H9 (cell line): ENCODE results near the gene LARP4B. TPM values are rescaled to one million over a fixed set of nuclear protein-coding genes. Genes with fewer than 3 reads are reported as not detected.

Experiments
- DNase-seq: peaks from one replicate; pipeline ENCODE4 v3.0.0-alpha.2; 2017
- H2AFZ ChIP-seq: one replicate; pipeline ENCODE4 v1.6.1; 2013; ENCODE audit warnings: mild to moderate bottlenecking, low read length, control low read depth, moderate library complexity
- H2AK5ac ChIP-seq: 2 replicates; pipeline ENCODE4 v1.6.1; 2013; ENCODE audit warnings: low read length, control low read depth, mixed read lengths; ENCODE audit not compliant: insufficient read length
- H2BK120ac ChIP-seq: one replicate; pipeline ENCODE4 v1.6.1; 2013; ENCODE audit warnings: low read depth, mild to moderate bottlenecking, low read length, control low read depth, inconsistent platforms; ENCODE audit not compliant: poor library complexity, severe bottlenecking
- H2BK12ac ChIP-seq: 2 replicates; pipeline ENCODE4 v1.6.1; 2013; ENCODE audit warnings: low read length, control low read depth, mixed read lengths, low read depth; ENCODE audit not compliant: insufficient read length
- H2BK15ac ChIP-seq: 2 replicates; pipeline ENCODE4 v1.6.1; 2013; ENCODE audit warnings: low read depth, low read length, control low read depth
- H2BK20ac ChIP-seq: one replicate; pipeline ENCODE4 v1.6.1; 2013; ENCODE audit warnings: low read depth, mild to moderate bottlenecking, low read length, control low read depth, inconsistent platforms; ENCODE audit not compliant: poor library complexity, severe bottlenecking
- H2BK5ac ChIP-seq: 2 replicates; pipeline ENCODE4 v1.6.1; 2013; ENCODE audit warnings: low read length, control low read depth, mixed read lengths; ENCODE audit not compliant: insufficient read length
- H3K14ac ChIP-seq: 2 replicates; pipeline ENCODE4 v1.6.1; 2013; ENCODE audit warnings: low read length, control low read depth; ENCODE audit not compliant: insufficient read depth
- H3K18ac ChIP-seq: 2 replicates; pipeline ENCODE4 v1.6.1; 2013; ENCODE audit warnings: low read depth, mild to moderate bottlenecking, mixed read lengths, low read length, control low read depth; ENCODE audit not compliant: insufficient read length
- H3K23ac ChIP-seq: 2 replicates; pipeline ENCODE4 v1.6.1; 2013; ENCODE audit warnings: low read length, control low read depth, mixed read lengths, low read depth; ENCODE audit not compliant: insufficient read length
- H3K23me2 ChIP-seq: 2 replicates; pipeline ENCODE4 v1.6.1; 2013; ENCODE audit warnings: low read depth, mild to moderate bottlenecking, mixed read lengths, low read length, control low read depth; ENCODE audit not compliant: insufficient read length, poor library complexity, severe bottlenecking
- H3K27ac ChIP-seq: 2 replicates; pipeline ENCODE4 v1.5.1; 2013; ENCODE audit warnings: low read length, control low read depth, mixed read lengths, low read depth; ENCODE audit not compliant: insufficient read length
- H3K27me3 ChIP-seq: 2 replicates; pipeline ENCODE4 v1.6.1; 2013; ENCODE audit warnings: low read length, control low read depth, inconsistent platforms; ENCODE audit not compliant: insufficient read depth
- H3K4ac ChIP-seq: 2 replicates; pipeline ENCODE4 v1.6.1; 2013; ENCODE audit warnings: low read depth, mild to moderate bottlenecking, control low read depth, inconsistent platforms, low read length, moderate library complexity
- H3K4me1 ChIP-seq: 2 replicates; pipeline ENCODE4 v1.6.1; 2013; ENCODE audit warnings: low read length, control low read depth, inconsistent platforms; ENCODE audit not compliant: insufficient read depth
- H3K4me2 ChIP-seq: 2 replicates; pipeline ENCODE4 v1.6.1; 2013; ENCODE audit warnings: low read length, control low read depth, mixed read lengths; ENCODE audit not compliant: insufficient read length, insufficient read depth
- H3K56ac ChIP-seq: 2 replicates; pipeline ENCODE4 v1.6.1; 2013; ENCODE audit warnings: low read depth, mild to moderate bottlenecking, mixed read lengths, low read length, control low read depth; ENCODE audit not compliant: insufficient read length
- H3K79me1 ChIP-seq: 2 replicates; pipeline ENCODE4 v1.6.1; 2013; ENCODE audit warnings: low read depth, mild to moderate bottlenecking, moderate library complexity, low read length, control low read depth, inconsistent platforms; ENCODE audit not compliant: insufficient read depth, poor library complexity, severe bottlenecking
- H3K79me2 ChIP-seq: 2 replicates; pipeline ENCODE4 v1.6.1; 2013; ENCODE audit warnings: low read length, control low read depth, inconsistent platforms; ENCODE audit not compliant: insufficient read depth
- H3K9ac ChIP-seq: 2 replicates; pipeline ENCODE4 v1.6.1; 2013; ENCODE audit warnings: low read length, control low read depth, mixed read lengths; ENCODE audit not compliant: insufficient read length; ENCODE audit errors: extremely low read depth
- H3K9me3 ChIP-seq: one replicate; pipeline ENCODE4 v1.6.1; 2013; ENCODE audit warnings: low read depth, low read length, inconsistent platforms; ENCODE audit not compliant: control insufficient read depth
- H3T11ph ChIP-seq: one replicate; pipeline ENCODE4 v1.6.1; 2013; ENCODE audit warnings: mild to moderate bottlenecking, low read length, control low read depth, inconsistent platforms
- H4K20me1 ChIP-seq: one replicate; pipeline ENCODE4 v1.6.1; 2013; ENCODE audit not compliant: control insufficient read depth, insufficient read length, insufficient read depth
- H4K5ac ChIP-seq: 2 replicates; pipeline ENCODE4 v1.6.1; 2013; ENCODE audit warnings: low read depth, mild to moderate bottlenecking, mixed read lengths, low read length, control low read depth; ENCODE audit not compliant: insufficient read length
- H4K8ac ChIP-seq: replicated peaks from 2 replicates; pipeline ENCODE4 v1.6.1; 2013; ENCODE audit warnings: low read length, control low read depth, mixed read lengths, low read depth; ENCODE audit not compliant: insufficient read length
- H4K91ac ChIP-seq: 2 replicates; pipeline ENCODE4 v1.6.1; 2013; ENCODE audit warnings: low read depth, mild to moderate bottlenecking, moderate library complexity, mixed read lengths, low read length, control low read depth; ENCODE audit not compliant: insufficient read length
- H3K27ac Mint-ChIP-seq, 3 experiments: 2 replicates in 2 of 3; 3 replicates in 1 of 3; pipeline ENCODE4 v1.8.0; 2020 to 2021; ENCODE audit warnings: mixed read lengths in 3 of 3, mild to moderate bottlenecking in 1 of 3, moderate library complexity in 1 of 3
- H3K27me3 Mint-ChIP-seq: 2 replicates; pipeline ENCODE4 v1.8.0; 2021; ENCODE audit warnings: low read depth, mild to moderate bottlenecking, moderate library complexity, mixed read lengths
- H3K36me3 Mint-ChIP-seq, 3 experiments: 2 replicates in 2 of 3; 3 replicates in 1 of 3; pipeline ENCODE4 v1.8.0; 2020 to 2021; ENCODE audit warnings: low read depth in 3 of 3, mixed read lengths in 3 of 3; ENCODE audit not compliant: insufficient read depth in 1 of 3
- H3K4me1 Mint-ChIP-seq, 2 experiments: 2 replicates each; pipeline ENCODE4 v1.8.0; 2020; ENCODE audit warnings: mixed read lengths in 2 of 2
- H3K4me3 Mint-ChIP-seq, 2 experiments: 2 replicates in 1 of 2; 3 replicates in 1 of 2; pipeline ENCODE4 v1.8.0; 2020 to 2021; ENCODE audit warnings: mild to moderate bottlenecking in 2 of 2, mixed read lengths in 2 of 2, moderate library complexity in 1 of 2
- H3K9me3 Mint-ChIP-seq, 2 experiments: 2 replicates in 1 of 2; 3 replicates in 1 of 2; pipeline ENCODE4 v1.8.0; 2020; ENCODE audit warnings: mild to moderate bottlenecking in 2 of 2, mixed read lengths in 2 of 2, moderate library complexity in 1 of 2
- CTCF ChIP-seq: fragments of 200-600 bp; sonication (generic); conservative IDR thresholded peaks from 3 replicates; pipeline ENCODE4 v1.8.0; 2021; ENCODE audit warnings: antibody characterized with exemption, mild to moderate bottlenecking
- WGBS: extraction: QIAGEN DNeasy Blood & Tissue Kit; methylation state at CpG from one replicate; pipeline ENCODE4 v1.1.7; 2013; ENCODE audit warnings: missing lambda C conversion rate, low lambda C conversion rate, mixed read lengths; ENCODE audit not compliant: insufficient read length; ENCODE audit errors: extremely low coverage; 5-methylcytosine and 5-hydroxymethylcytosine counted together
- total RNA-seq: library from RNA; stranded (reverse); gene quantifications from 2 replicates; pipeline ENCODE4 v1.2.1, GENCODE V29; 2021

LARP4B gene
- total RNA-seq, 1 experiment from 2014 or later = 88.9 TPM

GRCh38 chr10:847868-848267 lies 83.6 kb downstream of the LARP4B start:
- H4K8ac ChIP-seq = no peak overlapping the region
- H3K56ac ChIP-seq = no peak overlapping the region
- H3K79me1 ChIP-seq = peaks cover 3% of the 10 kb centered on the region
- no peak overlapping the region for H4K91ac ChIP-seq
- no peaks in the 10 kb centered on the region for H3K23me2 ChIP-seq
- peaks cover 7% of the 10 kb centered on the region; the same call in 1 of the 2 replicates for H3K79me2 ChIP-seq
- WGBS = no CpG with 5 or more reads among the region's 7 CpGs
- no peaks in the 10 kb centered on the region for H3K27me3 ChIP-seq
- no peak overlapping the region for H3K4me3 Mint-ChIP-seq
- H3T11ph ChIP-seq = no peak overlapping the region
- peak overlapping the region in 2 of 3 experiments; percentile 10 to 56; a peak in 2 of 7 replicates for H3K27ac Mint-ChIP-seq
- no peak overlapping the region for H3K4me2 ChIP-seq
- H2BK120ac ChIP-seq = no peak overlapping the region
- no peak overlapping the region for H2AFZ ChIP-seq
- no peaks in the 10 kb centered on the region; a peak in 1 of 4 replicates for H3K4me1 Mint-ChIP-seq
- H3K14ac ChIP-seq = no peak overlapping the region
- H2BK12ac ChIP-seq = no peak overlapping the region
- H3K36me3 Mint-ChIP-seq = peaks cover 42 to 76% (median 53%) of the 10 kb centered on the region in 3 experiments
- no peaks in the 10 kb centered on the region for H3K4me1 ChIP-seq
- no peak overlapping the region for H2BK20ac ChIP-seq
- H3K9me3 ChIP-seq = no peaks in the 10 kb centered on the region
- H2AK5ac ChIP-seq = no peak overlapping the region
- H3K18ac ChIP-seq = no peak overlapping the region
- no peak overlapping the region for H4K5ac ChIP-seq
- H3K27me3 Mint-ChIP-seq = no peaks in the 10 kb centered on the region
- peaks cover 17 to 19% of the 10 kb centered on the region in 2 experiments for H3K9me3 Mint-ChIP-seq
- H2BK5ac ChIP-seq = no peak overlapping the region
- H3K9ac ChIP-seq = no peak overlapping the region
- no peak overlapping the region for H2BK15ac ChIP-seq
- H3K23ac ChIP-seq = no peak overlapping the region
- H3K27ac ChIP-seq = no peak overlapping the region
- H4K20me1 ChIP-seq = no peaks in the 10 kb centered on the region
- no peak overlapping the region for H3K4ac ChIP-seq
- DNase-seq = no peak
- TF ChIP-seq CTCF = peak; percentile 51
